Lung (tissue), 12 donors: ENCODE results near the gene ARID5B. TPM values are rescaled to one million over a fixed set of nuclear protein-coding genes. Genes with fewer than 3 reads are reported as not detected.

Experiments used
- ATAC-seq: fragments of 200-7000 bp; cut with Tn5 transposase; one replicate; pipeline ENCODE4 v1.9.1; 2020; ENCODE audit warnings: moderate number of reproducible peaks; ENCODE audit not compliant: insufficient read depth, low FRiP score
- DNase-seq, 3 donors: peaks; one replicate each; pipeline ENCODE4 v3.0.0-alpha.2; 2013 to 2017
- H3K27ac ChIP-seq, 2 donors: one replicate each; pipeline ENCODE4 v1.5.1; 2013; ENCODE audit warnings: mild to moderate bottlenecking in 2 of 2, moderate library complexity in 2 of 2, control low read depth in 1 of 2, inconsistent platforms in 1 of 2, low read depth in 1 of 2, low read length in 1 of 2
- H3K27me3 ChIP-seq, 3 donors: one replicate each; pipeline ENCODE4 v1.5.1; 2013; ENCODE audit warnings: low read length in 2 of 3; ENCODE audit not compliant: control insufficient read depth in 3 of 3, insufficient read depth in 3 of 3
- H3K36me3 ChIP-seq, 4 donors: one replicate each; pipeline ENCODE4 v1.5.1; 2013; ENCODE audit warnings: low read length in 4 of 4, mild to moderate bottlenecking in 1 of 4, moderate library complexity in 1 of 4; ENCODE audit not compliant: control insufficient read depth in 4 of 4, insufficient read depth in 4 of 4
- H3K4me1 ChIP-seq, 5 donors: one replicate each; pipeline ENCODE4 v1.5.1; 2013; ENCODE audit warnings: low read length in 5 of 5, mild to moderate bottlenecking in 2 of 5, moderate library complexity in 1 of 5; ENCODE audit not compliant: control insufficient read depth in 5 of 5, insufficient read depth in 5 of 5
- H3K4me3 ChIP-seq: one replicate; pipeline ENCODE4 v1.5.1; 2013; ENCODE audit warnings: mild to moderate bottlenecking, control low read depth, moderate library complexity
- H3K9ac ChIP-seq, 2 donors: one replicate each; pipeline ENCODE4 v1.5.1; 2013; ENCODE audit warnings: low read length in 2 of 2, control low read depth in 1 of 2; ENCODE audit not compliant: insufficient read depth in 1 of 2
- H3K9me3 ChIP-seq, 4 donors: one replicate each; pipeline ENCODE4 v1.5.1; 2013; ENCODE audit warnings: low read length in 3 of 4, mild to moderate bottlenecking in 1 of 4, moderate library complexity in 1 of 4; ENCODE audit not compliant: control insufficient read depth in 4 of 4, insufficient read depth in 3 of 4
- CTCF ChIP-seq: IDR thresholded peaks from 2 replicates; pipeline ENCODE4 v1.5.1; 2012; ENCODE audit warnings: mild to moderate bottlenecking; ENCODE audit errors: control extremely low read depth, extremely low read depth
- WGBS, 2 donors: extraction: QIAGEN DNeasy Blood & Tissue Kit; methylation state at CpG; one replicate each; pipeline ENCODE4 v1.1.7; 2013; 5-methylcytosine and 5-hydroxymethylcytosine counted together
- polyA plus RNA-seq, 2 donors: library from polyadenylated mRNA; stranded (reverse); fragments of 200-250 nt; gene quantifications; one replicate each; pipeline ENCODE4 v1.2.1, GENCODE V29; 2013
- total RNA-seq, 2 donors: library from RNA; depleted of rRNA in 1 of 2; stranded (reverse); fragments of >200 nt in 1 of 2; gene quantifications; one replicate each; pipeline ENCODE4 v1.2.1, GENCODE V29; 2014 to 2021
- donor health status: control.
- donor health status: control.
- donor health status: Bipolar disorder and iron deficiency.
- donor health status: healthy.
- donor health status: DM: yes; HTN: yes; CAD: no.

The ARID5B gene
- total and polyA plus RNA-seq, 4 donors = 7.8 to 95.3 (median 22.0) TPM

- no peaks in the 10 kb centered on the region for H3K27me3 ChIP-seq
- WGBS, 2 donors = 43 to 47% methylated on average over 3 of the region's 3 CpGs
- no peak overlapping the region for H3K4me3 ChIP-seq
- peak overlapping the region in 1 of 2 donors; percentile 52 for H3K9ac ChIP-seq
- DNase-seq (peak; percentile 77 to 91 (median 90)), ATAC-seq (no peak)
- H3K27ac ChIP-seq = peak overlapping the region; percentile 92 to 93
- H3K4me1 ChIP-seq = peaks cover 8 to 51% (median 33%) of the 10 kb centered on the region in 5 donors
- peaks cover 12 to 34% (median 25%) of the 10 kb centered on the region in 4 donors for H3K36me3 ChIP-seq
- no peaks in the 10 kb centered on the region for H3K9me3 ChIP-seq
- TF ChIP-seq CTCF = no peak
Measured at GRCh38 chr10:62083412-62084267, 182.1 kb downstream of the ARID5B start.

- Histone ChIP-seq H3K27ac (peak overlapping the region in 1 of 2 donors; percentile 31), H3K4me1 (peaks cover 8 to 51% (median 33%) of the 10 kb centered on the region in 5 donors), H3K36me3 (peaks cover 12 to 33% (median 29%) of the 10 kb centered on the region in 4 donors), H3K9me3 (no peaks in the 10 kb centered on the region), H3K9ac (peak overlapping the region in 1 of 2 donors; percentile 35), H3K27me3 (no peaks in the 10 kb centered on the region), H3K4me3 (no peak overlapping the region)
- no peak for TF ChIP-seq CTCF
- DNase-seq (peak in 2 of 3 donors; percentile 46 to 48), ATAC-seq (no peak)
- WGBS, 2 donors = 70 to 76% methylated on average over 2 of the region's 2 CpGs
Measured at GRCh38 chr10:62084451-62084850, 183.0 kb downstream of the ARID5B start.

- Histone ChIP-seq H3K27me3 (no peaks in the 10 kb centered on the region), H3K36me3 (peaks cover 12 to 38% (median 32%) of the 10 kb centered on the region in 4 donors), H3K27ac (no peak overlapping the region), H3K4me3 (no peak overlapping the region), H3K9me3 (no peaks in the 10 kb centered on the region), H3K9ac (no peak overlapping the region), H3K4me1 (peaks cover 8 to 49% (median 27%) of the 10 kb centered on the region in 5 donors)
- DNase-seq (no peak), ATAC-seq (no peak)
- whole genome bisulfite sequencing, 2 donors = 93 to 97% methylated on average over 2 of the region's 2 CpGs
- TF ChIP-seq CTCF = no peak
Measured at GRCh38 chr10:62085404-62085803, 183.9 kb downstream of the ARID5B start.
